B cell (primary cell): ENCODE data around the gene AGPAT3. TPM values are rescaled to one million over a fixed set of nuclear protein-coding genes. Genes with fewer than 3 reads are reported as not detected.

ENCODE experiments used
- ATAC-seq: fragments of 200-7000 bp; cut with Tn5 transposase; one replicate; pipeline ENCODE4 v1.10.0; 2021; ENCODE audit warnings: low read depth, mild to moderate bottlenecking, moderate number of reproducible peaks, moderate library complexity
- CTCF ChIA-PET: fragments of 350-600 bp; sonication (Branson Sonifier 250); formaldehyde crosslinking; loops from one replicate; lab custom pipeline; 2021; ENCODE audit warnings: antibody characterized with exemption, inconsistent platforms; lab: Charles Lee
- POLR2A ChIA-PET: fragments of 350-600 bp; sonication (Branson Sonifier 250); formaldehyde crosslinking; loops from one replicate; lab custom pipeline; 2021; ENCODE audit warnings: antibody characterized with exemption; lab: Charles Lee
- DNase-seq: peaks from one replicate; pipeline ENCODE4 v3.0.0; 2013
- H2AFZ ChIP-seq: 2 replicates; pipeline ENCODE4 v1.6.1; 2012; ENCODE audit warnings: mild to moderate bottlenecking, low read depth, low read length; ENCODE audit not compliant: insufficient read depth, poor library complexity, severe bottlenecking
- H3K27ac ChIP-seq, 2 donors: 1 replicate in 1 of 2; 2 replicates in 1 of 2; pipeline ENCODE4 v1.5.1; 2012 to 2013; ENCODE audit warnings: low read length in 2 of 2, mild to moderate bottlenecking in 2 of 2, moderate library complexity in 1 of 2
- H3K27me3 ChIP-seq, 4 experiments: fragments of 200-600 bp in 1 of 4; sonication (generic) in 1 of 4; replicated peaks in 1 of 4; 1 replicate in 2 of 4; 2 replicates in 2 of 4; pipeline versions ENCODE4 v1.6.1 to v1.7.0; 2013 to 2016; ENCODE audit warnings: low read length in 3 of 4, mild to moderate bottlenecking in 2 of 4, mixed read lengths in 1 of 4, moderate library complexity in 1 of 4; ENCODE audit not compliant: insufficient read depth in 4 of 4, control insufficient read depth in 3 of 4; ENCODE audit errors: control extremely low read depth in 1 of 4
- H3K36me3 ChIP-seq, 2 experiments: replicated peaks in 1 of 2; 1 replicate in 1 of 2; 2 replicates in 1 of 2; pipeline versions ENCODE4 v1.6.1 to v1.7.1; 2013; ENCODE audit warnings: low read length in 1 of 2; ENCODE audit not compliant: insufficient read depth in 2 of 2, control insufficient read depth in 1 of 2; ENCODE audit errors: control extremely low read depth in 1 of 2, extremely low read depth in 1 of 2
- H3K4me1 ChIP-seq, 2 donors: fragments of 200-600 bp in 1 of 2; sonication (generic) in 1 of 2; 1 replicate in 1 of 2; 2 replicates in 1 of 2; pipeline versions ENCODE4 v1.5.1 to v1.6.1; 2013 to 2017; ENCODE audit warnings: low read length in 2 of 2; ENCODE audit not compliant: control insufficient read depth in 2 of 2, insufficient read depth in 2 of 2
- H3K4me2 ChIP-seq: replicated peaks from 2 replicates; pipeline ENCODE3; 2012; ENCODE audit warnings: mild to moderate bottlenecking, low read depth, low read length; ENCODE audit not compliant: poor library complexity, severe bottlenecking
- H3K4me3 ChIP-seq, 5 experiments: fragments of 200-600 bp in 1 of 5; sonication (generic) in 1 of 5; 1 replicate in 3 of 5; 2 replicates in 2 of 5; pipeline versions ENCODE4 v1.5.1 to v1.7.0; 2011 to 2016; ENCODE audit warnings: low read length in 4 of 5, mild to moderate bottlenecking in 4 of 5, low read depth in 2 of 5, control low read depth in 1 of 5, moderate library complexity in 1 of 5; ENCODE audit not compliant: insufficient read depth in 1 of 5; ENCODE audit errors: control extremely low read depth in 1 of 5, extremely low read depth in 1 of 5
- H3K79me2 ChIP-seq: fragments of 200-600 bp; sonication (generic); one replicate; pipeline ENCODE4 v1.6.0; 2016; ENCODE audit warnings: low read length; ENCODE audit not compliant: control insufficient read depth, insufficient read depth
- H3K9ac ChIP-seq: fragments of 200-600 bp; sonication (generic); 2 replicates; pipeline ENCODE4 v1.6.1; 2017; ENCODE audit warnings: mild to moderate bottlenecking, low read length, moderate library complexity
- H3K9me3 ChIP-seq, 3 donors: one replicate each; pipeline versions ENCODE4 v1.6.1 to v1.7.1; 2013; ENCODE audit warnings: low read length in 2 of 3; ENCODE audit not compliant: control insufficient read depth in 2 of 3, insufficient read depth in 1 of 3; ENCODE audit errors: control extremely low read depth in 1 of 3
- H4K20me1 ChIP-seq: 2 replicates; pipeline ENCODE4 v1.6.0; 2012; ENCODE audit warnings: mild to moderate bottlenecking, low read length; ENCODE audit not compliant: insufficient read depth, control insufficient read depth, poor library complexity, severe bottlenecking
- H3K27ac Mint-ChIP-seq: one replicate; pipeline ENCODE4 v1.8.0; 2021; ENCODE audit warnings: mixed read lengths
- H3K27me3 Mint-ChIP-seq: one replicate; pipeline ENCODE4 v1.8.0; 2021; ENCODE audit warnings: mixed read lengths
- H3K4me1 Mint-ChIP-seq: one replicate; pipeline ENCODE4 v1.8.0; 2021; ENCODE audit warnings: mixed read lengths
- H3K4me3 Mint-ChIP-seq: one replicate; pipeline ENCODE4 v1.8.0; 2021; ENCODE audit warnings: mixed read lengths
- H3K9me3 Mint-ChIP-seq: one replicate; pipeline ENCODE4 v1.8.0; 2022; ENCODE audit warnings: mixed read lengths; ENCODE audit not compliant: insufficient read depth
- CTCF ChIP-seq: fragments of 200-600 bp; IDR thresholded peaks from one replicate; pipeline ENCODE4 v1.8.0; 2022; ENCODE audit warnings: antibody characterized with exemption, mild to moderate bottlenecking
- EZH2 ChIP-seq: IDR thresholded peaks from 2 replicates; pipeline ENCODE4 v1.6.1; 2012; ENCODE audit warnings: borderline replicate concordance, low read depth, mild to moderate bottlenecking, moderate library complexity, low read length; ENCODE audit not compliant: insufficient read depth, poor library complexity, severe bottlenecking
- WGBS: methylation state at CpG from one replicate; pipeline ENCODE4 v1.1.5; 2013; ENCODE audit warnings: missing lambda C conversion rate; ENCODE audit not compliant: insufficient coverage; 5-methylcytosine and 5-hydroxymethylcytosine counted together
- intact Hi-C: fragments of 100-400 bp; cut with micrococcal nuclease; formaldehyde crosslinking; loops from one replicate; pipeline ENCODE4 v1.10.0; 2022
- polyA plus RNA-seq: library from polyadenylated mRNA; depleted of rRNA; stranded (reverse); fragments of >200 nt; gene quantifications from 2 replicates; pipeline ENCODE4 v1.2.3, GENCODE V29; 2012
- total RNA-seq, 2 donors: library from RNA; stranded (reverse); fragments of 120-200 nt in 1 of 2; gene quantifications; 1 replicate in 1 of 2; 2 replicates in 1 of 2; pipeline versions ENCODE4 v1.2.3 to v1.2.4, GENCODE V29; 2013 to 2022

The AGPAT3 gene
- total and polyA plus RNA-seq, 2 donors (not counting 1 experiment from before 2014, with no cell fraction given), result 14.3 to 49.3 TPM

DNA sequence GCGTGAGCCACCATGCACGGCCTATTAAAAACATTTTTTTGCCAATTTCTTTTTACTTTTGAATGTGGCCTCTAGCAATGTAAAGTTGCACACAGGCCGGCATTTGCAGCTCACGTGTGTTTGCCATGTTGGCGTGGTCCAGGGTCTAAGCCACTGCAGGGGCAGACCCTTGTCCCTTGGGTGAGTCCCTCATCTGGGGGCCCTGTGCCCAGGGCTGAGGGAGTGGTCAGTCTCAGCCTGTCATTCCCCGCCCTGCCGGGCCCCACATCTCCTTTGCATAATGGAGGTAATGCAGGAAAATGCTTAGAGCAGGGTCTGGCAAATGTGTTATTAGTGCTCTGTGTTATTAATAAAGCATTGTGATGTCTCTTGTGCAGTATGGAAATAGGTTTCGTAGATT lies 16.9 kb downstream of the AGPAT3 start:
- Histone ChIP-seq H2AFZ (no peak overlapping the region), H3K27ac (no peak overlapping the region), H3K9me3 (no peaks in the 10 kb centered on the region), H3K4me2 (no peak overlapping the region), H3K27me3 (no peaks in the 10 kb centered on the region), H3K4me1 (peaks cover 0 to 4% of the 10 kb centered on the region in 2 donors), H3K36me3 (peaks cover 0 to 6% of the 10 kb centered on the region in 2 experiments), H3K4me3 (no peak overlapping the region), H4K20me1 (peaks cover 68% of the 10 kb centered on the region), H3K9ac (no peak overlapping the region), H3K79me2 (peaks cover 98% of the 10 kb centered on the region)
- TF ChIP-seq CTCF (no peak), EZH2 (no peak)
- DNase-seq (no peak), ATAC-seq (no peak)
- ChIA-PET CTCF (no interaction called here), POLR2A (no interaction called here)
- Mint-ChIP-seq H3K27ac (no peak overlapping the region), H3K9me3 (no peaks in the 10 kb centered on the region), H3K4me1 (peaks cover 31% of the 10 kb centered on the region), H3K27me3 (no peaks in the 10 kb centered on the region), H3K4me3 (no peak overlapping the region)
- 100% methylated on average over 8 of the region's 8 CpGs for WGBS
- intact Hi-C loops, result no loop called here

- H4K20me1 ChIP-seq, result peaks cover 73% of the 10 kb centered on the region
- H3K4me2 ChIP-seq, result no peak overlapping the region
- H3K9me3 Mint-ChIP-seq, result no peaks in the 10 kb centered on the region
- TF ChIP-seq CTCF (no peak), EZH2 (no peak)
- peaks cover 0 to 4% of the 10 kb centered on the region in 2 donors for H3K4me1 ChIP-seq
- 77% methylated on average over 7 of the region's 11 CpGs for WGBS
- H3K9ac ChIP-seq, result no peak overlapping the region
- no peaks in the 10 kb centered on the region for H3K27me3 ChIP-seq
- no peaks in the 10 kb centered on the region for H3K9me3 ChIP-seq
- ATAC-seq, result no peak
- H3K4me1 Mint-ChIP-seq, result peaks cover 31% of the 10 kb centered on the region
- no peak overlapping the region for H3K27ac ChIP-seq
- no peak overlapping the region for H3K4me3 ChIP-seq
- H3K27ac Mint-ChIP-seq, result peak overlapping the region; percentile 26
- intact Hi-C loops, result no loop called here
- CTCF ChIA-PET, result no interaction called here
- H2AFZ ChIP-seq, result no peak overlapping the region
- H3K27me3 Mint-ChIP-seq, result no peaks in the 10 kb centered on the region
- POLR2A ChIA-PET, result no interaction called here
- DNase-seq, result no peak
- peaks cover 0 to 4% of the 10 kb centered on the region in 2 experiments for H3K36me3 ChIP-seq
- peaks cover 98% of the 10 kb centered on the region for H3K79me2 ChIP-seq
- no peak overlapping the region for H3K4me3 Mint-ChIP-seq
Observed at GRCh38 chr21:43882952-43883545, 18.0 kb downstream of the AGPAT3 start.
